ENCODE data around the gene BTBD6. TPM values are rescaled to one million over a fixed set of nuclear protein-coding genes. Genes with fewer than 3 reads are reported as not detected.

Gene BTBD6
- total and polyA plus RNA-seq, 2 experiments from 2014 or later, result 5.3 to 77.5 TPM

GRCh38 chr14:105206873-105207272 is 41.5 kb upstream of the BTBD6 start:
- no peak for DNase-seq
- no peaks in the 10 kb centered on the region for H3K79me2 ChIP-seq (ENCODE audit: insufficient read depth)
- TF ChIP-seq EZH2phosphoT487 (IDR thresholded peaks at IDR 0.05; ENCODE audit: insufficient read depth, low read depth) (no peak), EZH2 (IDR thresholded peaks at IDR 0.05; ENCODE audit: insufficient read depth, poor library complexity, severe bottlenecking) (no peak)
- H3K9me3 ChIP-seq (ENCODE audit: low read depth), result no peaks in the 10 kb centered on the region
- no peaks in the 10 kb centered on the region for H4K20me1 ChIP-seq (ENCODE audit: insufficient read depth)
- no peaks in the 10 kb centered on the region for H3F3A ChIP-seq (ENCODE audit: insufficient read depth)
- 22 to 28% methylated on average over 5 of the region's 5 CpGs for WGBS, 2 experiments (ENCODE audit: low coverage in 1 of 2, low lambda C conversion rate in 2 of 2, missing lambda C conversion rate in 2 of 2)
- in situ Hi-C loops (cut with MboI), result no loop called here
- H3K9me2 ChIP-seq (ENCODE audit: insufficient read depth), result no peaks in the 10 kb centered on the region
- H3K27me3 ChIP-seq (replicated peaks; ENCODE audit: insufficient read depth), result no peaks in the 10 kb centered on the region
- no peak overlapping the region for H3K4me2 ChIP-seq (ENCODE audit: unreplicated experiment)
- H3K4me1 ChIP-seq (ENCODE audit: insufficient read depth), result no peaks in the 10 kb centered on the region
- no peak overlapping the region for H3K4me3 ChIP-seq
- no peaks in the 10 kb centered on the region for H3K36me3 ChIP-seq (ENCODE audit: low read depth)
- no peak overlapping the region for H2AFZ ChIP-seq
- no peak overlapping the region for H3K27ac ChIP-seq
- no peak overlapping the region for H3K9ac ChIP-seq

GRCh38 chr14:105207460-105207901 is 40.9 kb upstream of the BTBD6 start:
- H3K9ac ChIP-seq, result no peak overlapping the region

GRCh38 chr14:105207996-105208737 is 40.2 kb upstream of the BTBD6 start:
- Histone ChIP-seq H3K36me3 (ENCODE audit: low read depth) (no peaks in the 10 kb centered on the region), H3K4me1 (ENCODE audit: insufficient read depth) (no peaks in the 10 kb centered on the region), H3F3A (ENCODE audit: insufficient read depth) (no peaks in the 10 kb centered on the region), H3K27me3 (replicated peaks; ENCODE audit: insufficient read depth) (no peaks in the 10 kb centered on the region), H3K9me3 (ENCODE audit: low read depth) (no peaks in the 10 kb centered on the region), H3K4me2 (ENCODE audit: unreplicated experiment) (no peak overlapping the region), H3K4me3 (no peak overlapping the region), H3K27ac (no peak overlapping the region), H3K9me2 (ENCODE audit: insufficient read depth) (no peaks in the 10 kb centered on the region), H3K9ac (no peak overlapping the region), H3K79me2 (ENCODE audit: insufficient read depth) (no peaks in the 10 kb centered on the region), H4K20me1 (ENCODE audit: insufficient read depth) (no peaks in the 10 kb centered on the region), H2AFZ (no peak overlapping the region)
- in situ Hi-C loops (cut with MboI), result no loop called here
- TF ChIP-seq EZH2phosphoT487 (IDR thresholded peaks at IDR 0.05; ENCODE audit: insufficient read depth, low read depth) (no peak), EZH2 (IDR thresholded peaks at IDR 0.05; ENCODE audit: insufficient read depth, poor library complexity, severe bottlenecking) (no peak)
- no peak for DNase-seq
- WGBS, 2 experiments (ENCODE audit: low coverage in 1 of 2, low lambda C conversion rate in 2 of 2, missing lambda C conversion rate in 2 of 2), result 90 to 97% methylated on average over 20 to 24 of the region's 25 CpGs

More at GRCh38 chr14:105207460-105207901, 40.9 kb upstream of the BTBD6 start:
- TF ChIP-seq EZH2 (IDR thresholded peaks at IDR 0.05; ENCODE audit: insufficient read depth, poor library complexity, severe bottlenecking) (no peak), EZH2phosphoT487 (IDR thresholded peaks at IDR 0.05; ENCODE audit: insufficient read depth, low read depth) (no peak)
- no peaks in the 10 kb centered on the region for H3K9me2 ChIP-seq (ENCODE audit: insufficient read depth)
- H4K20me1 ChIP-seq (ENCODE audit: insufficient read depth), result no peaks in the 10 kb centered on the region
- no peaks in the 10 kb centered on the region for H3K9me3 ChIP-seq (ENCODE audit: low read depth)
- H2AFZ ChIP-seq, result no peak overlapping the region
- H3K27ac ChIP-seq, result no peak overlapping the region
- no peaks in the 10 kb centered on the region for H3K27me3 ChIP-seq (replicated peaks; ENCODE audit: insufficient read depth)
- no peaks in the 10 kb centered on the region for H3K4me1 ChIP-seq (ENCODE audit: insufficient read depth)
- in situ Hi-C loops (cut with MboI), result no loop called here
- H3K36me3 ChIP-seq (ENCODE audit: low read depth), result no peaks in the 10 kb centered on the region
- DNase-seq, result no peak
- H3K79me2 ChIP-seq (ENCODE audit: insufficient read depth), result no peaks in the 10 kb centered on the region
- WGBS, 2 experiments (ENCODE audit: low coverage in 1 of 2, low lambda C conversion rate in 2 of 2, missing lambda C conversion rate in 2 of 2), result 82 to 86% methylated on average over 13 of the region's 13 CpGs
- no peak overlapping the region for H3K4me3 ChIP-seq
- H3F3A ChIP-seq (ENCODE audit: insufficient read depth), result no peaks in the 10 kb centered on the region
- H3K4me2 ChIP-seq (ENCODE audit: unreplicated experiment), result no peak overlapping the region

GRCh38 chr14:105208738-105209075 is 39.6 kb upstream of the BTBD6 start:
- H3F3A ChIP-seq (ENCODE audit: insufficient read depth), result no peaks in the 10 kb centered on the region
- no peak overlapping the region for H3K4me2 ChIP-seq (ENCODE audit: unreplicated experiment)
- no peaks in the 10 kb centered on the region for H3K36me3 ChIP-seq (ENCODE audit: low read depth)
- no peaks in the 10 kb centered on the region for H3K9me2 ChIP-seq (ENCODE audit: insufficient read depth)
- TF ChIP-seq EZH2phosphoT487 (IDR thresholded peaks at IDR 0.05; ENCODE audit: insufficient read depth, low read depth) (no peak), EZH2 (IDR thresholded peaks at IDR 0.05; ENCODE audit: insufficient read depth, poor library complexity, severe bottlenecking) (no peak)
- no peak overlapping the region for H2AFZ ChIP-seq
- no peaks in the 10 kb centered on the region for H4K20me1 ChIP-seq (ENCODE audit: insufficient read depth)
- no peak overlapping the region for H3K9ac ChIP-seq
- no peaks in the 10 kb centered on the region for H3K79me2 ChIP-seq (ENCODE audit: insufficient read depth)
- in situ Hi-C loops (cut with MboI), result no loop called here
- H3K27me3 ChIP-seq (replicated peaks; ENCODE audit: insufficient read depth), result no peaks in the 10 kb centered on the region
- no peak overlapping the region for H3K4me3 ChIP-seq
- no peaks in the 10 kb centered on the region for H3K9me3 ChIP-seq (ENCODE audit: low read depth)
- WGBS, 2 experiments (ENCODE audit: low coverage in 1 of 2, low lambda C conversion rate in 2 of 2, missing lambda C conversion rate in 2 of 2), result 82 to 83% methylated on average over 4 to 12 of the region's 12 CpGs
- DNase-seq, result no peak
- no peaks in the 10 kb centered on the region for H3K4me1 ChIP-seq (ENCODE audit: insufficient read depth)
- no peak overlapping the region for H3K27ac ChIP-seq

Measured in GM23248 (cell line).